Activated effector memory CD4-positive, alpha-beta T cell treated with Interleukin-2 at 50 U/mL for 16 hours (primary cell): ENCODE data around the gene LARP1B.
"Not testable (repeated sequence)": the region's sequence is repeated elsewhere in the genome, so short reads cannot be mapped to it uniquely, and the experiment has no call there.

Experiments used
- DNase-seq: peaks from one replicate; pipeline ENCODE4 v3.0.0-alpha.2; 2020

The LARP1B gene

DNA sequence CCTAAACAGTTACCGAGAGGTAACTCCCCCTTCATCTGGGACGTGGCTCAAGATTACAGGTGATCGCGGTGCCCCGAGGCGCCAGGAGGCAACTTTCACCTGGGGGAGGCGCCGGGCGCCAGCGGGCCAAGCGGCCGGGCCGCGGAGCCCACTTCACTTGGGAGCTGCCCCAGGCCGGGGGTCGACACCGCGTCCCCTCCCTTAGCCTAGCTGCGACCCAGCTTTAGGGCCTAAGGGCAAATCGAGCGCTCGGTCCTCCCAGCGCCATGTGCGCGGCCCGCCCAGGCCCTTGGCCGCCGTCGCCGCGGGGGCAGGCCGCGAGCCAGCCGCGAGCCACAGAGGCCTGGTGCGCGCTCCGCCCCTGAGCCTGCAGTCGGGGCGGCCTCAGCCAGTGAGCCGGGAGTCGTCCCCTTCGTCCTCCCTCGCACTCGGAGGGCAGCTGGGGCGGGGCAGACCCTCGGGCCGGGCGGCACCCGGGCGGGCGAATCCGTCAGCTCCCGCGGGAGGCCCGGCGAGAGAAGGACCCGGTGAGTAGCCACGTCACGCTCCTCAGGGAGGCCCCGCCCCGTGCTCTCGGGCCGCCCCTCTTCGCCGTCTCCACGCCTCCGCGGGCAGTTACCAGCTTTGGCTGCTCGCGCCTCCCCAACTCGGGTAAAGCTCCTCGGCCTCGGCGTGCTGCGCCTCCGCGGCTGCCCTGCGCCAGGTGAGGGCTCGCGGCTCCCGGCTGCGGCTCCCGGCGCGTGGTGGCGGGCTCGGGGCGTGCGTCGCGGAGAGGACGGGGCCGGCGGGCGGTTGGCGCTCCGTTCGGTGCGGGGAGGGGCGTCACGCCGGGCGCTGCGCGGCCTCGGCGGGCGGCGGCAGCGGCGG lies at the start of gene LARP1B:
Gene LARP1B (plus strand): TSS at position 614 of the 867 bp plus-strand sequence. CDS start 13,640 bp downstream, outside the sequence.
- DNase-seq = peak; percentile 90

GRCh38 chr4:128025319-128025718 lies 35.8 kb upstream of the LARP1B start:
- DNase-seq = no peak

DNA sequence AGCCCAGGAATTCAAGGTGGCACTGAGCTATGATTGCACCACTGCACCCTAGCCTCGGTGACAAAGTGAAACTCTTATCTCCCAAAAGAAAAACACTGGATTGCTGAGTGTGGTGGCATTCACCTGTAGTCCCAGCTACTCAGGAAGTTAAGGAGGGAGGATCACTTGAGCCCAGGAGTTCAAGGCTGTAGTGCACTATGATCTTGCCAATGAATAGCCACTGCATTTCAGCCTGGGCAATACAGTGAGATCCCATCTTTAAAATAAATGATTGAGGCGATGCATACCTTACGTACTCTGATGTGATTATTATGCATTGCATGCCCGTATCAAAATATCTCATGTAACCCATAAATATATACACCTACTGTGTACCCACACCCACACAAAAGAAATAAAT lies 31.2 kb upstream of the LARP1B start:
- no peak for DNase-seq

GRCh38 chr4:128031756-128032384 lies 29.2 kb upstream of the LARP1B start:
- DNase-seq = no peak

DNA sequence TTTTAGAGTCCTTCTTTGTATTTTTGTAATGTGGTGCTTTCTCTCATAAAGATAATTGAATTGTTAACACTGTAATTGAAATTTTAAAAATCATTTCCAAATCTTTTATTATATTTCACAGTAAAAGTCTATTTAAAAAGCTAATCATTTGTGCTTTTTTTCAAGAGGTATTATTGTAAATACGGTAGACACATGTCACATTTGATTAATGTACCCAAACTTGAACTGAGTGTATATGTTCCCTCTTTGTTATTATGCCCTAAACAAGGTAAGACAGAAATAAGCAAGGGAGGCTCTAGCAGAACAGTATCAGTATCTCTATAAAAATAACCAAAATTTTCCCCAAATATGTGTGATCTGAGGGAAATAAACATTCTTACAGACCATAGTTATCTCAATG lies 21.5 kb upstream of the LARP1B start:
- DNase-seq = no peak

DNA sequence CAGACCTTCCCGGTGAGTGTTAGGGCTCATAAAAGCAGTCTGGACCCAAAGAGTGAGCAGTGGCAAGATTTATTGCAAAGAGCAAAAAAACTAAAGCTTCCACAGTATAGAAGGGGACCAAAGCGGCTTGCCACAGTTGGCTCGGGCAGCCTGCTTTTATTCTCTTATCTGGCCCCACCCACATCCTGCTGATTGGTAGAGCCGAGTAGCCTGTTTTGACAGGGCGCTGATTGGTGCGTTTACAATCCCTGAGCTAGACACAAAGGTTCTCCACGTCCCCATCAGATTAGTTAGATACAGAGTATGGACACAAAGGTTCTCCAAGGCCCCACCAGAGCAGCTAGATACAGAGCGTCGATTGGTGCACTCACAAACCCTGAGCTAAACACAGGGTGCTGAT lies 14.1 kb upstream of the LARP1B start:
- DNase-seq = not testable (repeated sequence)

GRCh38 chr4:128047514-128047913 lies 13.6 kb upstream of the LARP1B start:
- DNase-seq = not testable (repeated sequence)

GRCh38 chr4:128051229-128051628 lies 9.9 kb upstream of the LARP1B start:
- not testable (repeated sequence) for DNase-seq

DNA sequence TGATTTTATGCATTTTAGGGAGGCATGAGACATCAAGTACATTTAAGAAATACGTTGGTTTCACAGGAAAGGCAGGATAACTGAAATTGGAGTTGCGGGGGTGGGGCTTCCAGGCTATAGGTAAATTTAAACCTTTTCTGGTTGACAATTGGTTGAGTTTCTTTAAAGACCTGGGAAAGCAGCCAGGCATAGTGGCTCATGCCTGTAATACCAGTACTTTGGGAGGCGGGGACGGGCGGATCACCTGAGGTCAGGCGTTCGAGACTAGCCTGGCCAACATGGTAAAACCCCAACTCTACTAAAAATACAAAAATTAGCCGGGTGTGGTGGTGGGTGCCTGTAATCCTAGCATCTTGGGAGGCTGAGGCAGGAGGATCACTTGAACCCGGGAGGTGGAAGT lies 6.2 kb upstream of the LARP1B start:
- not testable (repeated sequence) for DNase-seq

- DNase-seq = not testable (repeated sequence)
Measured at GRCh38 chr4:128055441-128056206, 5.5 kb upstream of the LARP1B start.

DNA sequence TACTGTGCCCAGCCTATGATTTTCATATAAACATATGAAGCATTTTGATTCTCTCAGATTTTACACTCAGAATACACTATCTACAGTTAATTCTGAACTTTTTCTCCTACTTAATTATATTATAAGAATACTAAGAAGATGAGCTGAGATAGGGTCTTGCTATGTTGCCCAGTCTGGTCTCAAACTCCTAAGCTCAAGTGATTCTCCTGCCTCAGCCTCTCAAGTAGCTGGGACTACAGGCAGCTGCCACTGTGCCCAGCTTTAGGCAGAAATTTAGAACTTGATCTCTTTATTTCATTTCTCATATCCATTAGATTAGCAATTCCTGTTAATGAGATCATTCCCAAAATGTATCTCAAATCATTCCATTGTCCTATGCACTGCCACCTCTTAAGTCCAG lies 4.7 kb upstream of the LARP1B start:
- no peak for DNase-seq

- DNase-seq = no peak
Measured at GRCh38 chr4:128060121-128060698, 902 bp upstream of the LARP1B start.

- DNase-seq = peak; percentile 39
Measured at GRCh38 chr4:128061566-128062536, 739 bp downstream of the LARP1B start.

- not testable (repeated sequence) for DNase-seq
Measured at GRCh38 chr4:128066453-128066820, 5.3 kb downstream of the LARP1B start.

DNA sequence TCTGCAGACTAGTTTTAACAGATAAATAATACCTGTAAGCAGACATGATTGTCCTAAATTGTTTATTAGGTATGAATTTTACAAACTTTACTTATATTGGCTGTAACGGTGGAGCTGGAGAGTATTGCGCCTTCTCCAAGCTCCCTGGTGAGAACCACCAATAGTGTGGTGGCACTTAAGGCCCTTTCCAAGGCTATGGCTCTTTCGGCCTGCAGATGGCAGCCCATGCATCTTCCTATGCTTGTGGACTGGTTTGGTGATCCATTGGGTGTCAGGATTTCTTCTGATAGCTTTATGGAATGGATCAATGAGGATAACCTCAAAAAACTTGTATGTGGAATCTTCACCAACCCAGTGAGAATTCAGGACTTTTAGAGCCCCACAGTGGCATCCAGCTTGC lies 7.8 kb downstream of the LARP1B start:
- DNase-seq = no peak

- DNase-seq = no peak
Measured at GRCh38 chr4:128076464-128076863, 15.4 kb downstream of the LARP1B start.

- not testable (repeated sequence) for DNase-seq
Measured at GRCh38 chr4:128095293-128095692, 34.2 kb downstream of the LARP1B start.

DNA sequence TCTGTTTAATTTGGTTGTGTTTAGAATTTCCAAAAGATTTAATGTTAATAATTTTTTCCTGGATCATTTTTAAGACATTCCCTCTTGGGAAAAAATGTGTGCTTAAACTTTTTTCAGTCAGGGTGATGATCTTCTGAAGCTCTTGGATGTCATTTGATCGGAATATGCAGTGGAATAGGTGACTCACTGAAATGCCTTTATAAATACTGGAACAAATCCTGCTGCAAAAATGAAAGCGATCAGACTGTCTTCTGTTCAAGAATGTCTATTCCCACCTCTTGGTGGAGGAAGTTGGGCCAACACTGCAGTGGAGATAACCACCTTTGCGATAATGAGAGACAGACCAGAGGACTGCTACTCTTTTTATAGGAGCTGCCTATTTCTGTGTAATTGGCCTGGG lies 46.7 kb downstream of the LARP1B start:
- no peak for DNase-seq

DNA sequence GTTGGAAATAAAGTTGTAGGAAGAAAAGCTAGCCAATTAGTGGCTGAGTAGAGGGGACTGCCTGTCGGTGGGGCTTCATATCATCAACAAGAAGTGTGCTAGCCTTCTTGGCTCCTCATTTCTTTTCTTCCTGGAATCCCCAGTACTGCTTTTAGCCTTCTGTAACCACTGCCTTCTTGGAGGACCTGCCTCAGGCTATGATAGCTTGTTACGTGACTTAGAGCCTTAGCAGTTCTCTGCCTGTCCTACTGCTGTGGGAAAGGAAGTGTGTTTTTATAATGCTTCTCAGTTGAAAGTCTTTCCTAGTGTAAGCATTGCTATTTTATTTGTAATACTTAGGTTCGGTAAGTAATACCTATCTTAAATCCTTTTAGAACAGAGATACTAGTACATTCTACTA lies 61.9 kb downstream of the LARP1B start:
- DNase-seq = no peak

GRCh38 chr4:128130621-128131020 lies 69.5 kb downstream of the LARP1B start:
- no peak for DNase-seq

- no peak for DNase-seq
Measured at GRCh38 chr4:128134925-128135324, 73.8 kb downstream of the LARP1B start.

GRCh38 chr4:128135391-128135790 lies 74.3 kb downstream of the LARP1B start:
- no peak for DNase-seq
